Stimulated activated CD4-positive, alpha-beta T cell treated with anti-CD3 and anti-CD28 coated beads, Interleukin-2, amount 100 ng/mL, for 48 hours (primary cell): Measurements from ENCODE around the gene TMCC3.
"Not testable (repeated sequence)": the region's sequence is repeated elsewhere in the genome, so short reads cannot be mapped to it uniquely, and the experiment has no call there.

Experiments
- DNase-seq, 2 donors: peaks; one replicate each; pipeline ENCODE4 v3.0.0-alpha.2; 2020

The TMCC3 gene

GRCh38 chr12:94560431-94561221 lies 89.7 kb downstream of the TMCC3 start:
- DNase-seq = peak in 1 of 2 donors; percentile 15

- DNase-seq = no peak
Measured at GRCh38 chr12:94558612-94559011, 91.7 kb downstream of the TMCC3 start.

- DNase-seq = no peak
Measured at GRCh38 chr12:94557746-94558295, 92.5 kb downstream of the TMCC3 start.

- DNase-seq = no peak
Measured at GRCh38 chr12:94555687-94556086, 94.7 kb downstream of the TMCC3 start.

- no peak for DNase-seq
Measured at GRCh38 chr12:94553875-94554274, 96.5 kb downstream of the TMCC3 start.

GRCh38 chr12:94553130-94553519 lies 97.2 kb downstream of the TMCC3 start:
- no peak for DNase-seq

- no peak for DNase-seq
Measured at GRCh38 chr12:94551810-94552209, 98.5 kb downstream of the TMCC3 start.

GRCh38 chr12:94550964-94551363 lies 99.4 kb downstream of the TMCC3 start:
- DNase-seq = no peak

GRCh38 chr12:94548833-94549232 lies 101.5 kb downstream of the TMCC3 start:
- not testable (repeated sequence) for DNase-seq

GRCh38 chr12:94545935-94546771 lies 104.2 kb downstream of the TMCC3 start:
- DNase-seq = no peak

GRCh38 chr12:94544355-94544754 lies 106.0 kb downstream of the TMCC3 start:
- DNase-seq = no peak

- no peak for DNase-seq
Measured at GRCh38 chr12:94538318-94538717, 112.0 kb downstream of the TMCC3 start.

GRCh38 chr12:94536040-94536965 lies 114.1 kb downstream of the TMCC3 start:
- no peak for DNase-seq

GRCh38 chr12:94535510-94535921 lies 114.8 kb downstream of the TMCC3 start:
- no peak for DNase-seq

GRCh38 chr12:94534774-94535509 lies 115.4 kb downstream of the TMCC3 start:
- no peak for DNase-seq

GRCh38 chr12:94534278-94534677 lies 116.1 kb downstream of the TMCC3 start:
- no peak for DNase-seq

- peak; percentile 69 to 70 for DNase-seq
Measured at GRCh38 chr12:94532490-94533422, 117.6 kb downstream of the TMCC3 start.

GRCh38 chr12:94531196-94531720 lies 119.1 kb downstream of the TMCC3 start:
- no peak for DNase-seq

GRCh38 chr12:94525951-94526350 lies 124.4 kb downstream of the TMCC3 start:
- DNase-seq = no peak
